Upper lobe of left lung (tissue), 6 donors: ENCODE results near the gene OAF. TPM values are rescaled to one million over a fixed set of nuclear protein-coding genes. Genes with fewer than 3 reads are reported as not detected.

Experiments used
- ATAC-seq, 2 donors: fragments of 200-7000 bp; cut with Tn5 transposase; one replicate each; pipeline ENCODE4 v1.9.1; 2022; ENCODE audit warnings: mild to moderate bottlenecking in 2 of 2, moderate library complexity in 2 of 2; ENCODE audit not compliant: low FRiP score in 2 of 2
- DNase-seq, 2 donors: peaks; one replicate each; pipeline ENCODE4 v3.0.0-alpha.2; 2019 to 2020
- H3K27ac ChIP-seq, 4 donors: fragments of 200-600 bp; sonication (generic); one replicate each; pipeline ENCODE4 v1.5.1; 2016 to 2019
- H3K27me3 ChIP-seq, 4 donors: fragments of 200-600 bp; sonication (generic); one replicate each; pipeline ENCODE4 v1.5.1; 2017 to 2019
- H3K36me3 ChIP-seq, 4 donors: fragments of 200-600 bp; sonication (generic); one replicate each; pipeline ENCODE4 v1.5.1; 2016 to 2019
- H3K4me1 ChIP-seq, 4 donors: fragments of 200-600 bp; sonication (generic); one replicate each; pipeline ENCODE4 v1.5.1; 2018 to 2019
- H3K4me3 ChIP-seq, 4 donors: fragments of 200-600 bp; sonication (generic); one replicate each; pipeline ENCODE4 v1.5.1; 2017 to 2019; ENCODE audit warnings: mild to moderate bottlenecking in 2 of 4, moderate library complexity in 1 of 4
- H3K9me3 ChIP-seq, 4 donors: fragments of 200-600 bp; sonication (generic); one replicate each; pipeline ENCODE4 v1.5.1; 2018 to 2019
- EP300 ChIP-seq, 4 donors: sonication (generic); formaldehyde crosslinking; IDR thresholded peaks; one replicate each; pipeline ENCODE4 v1.5.1; 2017; ENCODE audit warnings: antibody characterized with exemption in 4 of 4, control low read depth in 2 of 4
- POLR2A ChIP-seq, 4 donors: fragments of 450-650 bp; IDR thresholded peaks; one replicate each; pipeline ENCODE4 v1.5.1; 2016 to 2017; ENCODE audit warnings: antibody characterized with exemption in 4 of 4, mild to moderate bottlenecking in 2 of 4
- POLR2AphosphoS5 ChIP-seq, 2 donors: sonication (generic); formaldehyde crosslinking; IDR thresholded peaks; one replicate each; pipeline ENCODE4 v1.5.1; 2017; ENCODE audit warnings: antibody characterized with exemption in 2 of 2
- WGBS, 2 donors: methylation state at CpG; one replicate each; pipeline ENCODE4 v1.1.5; 2017 to 2018; 5-methylcytosine and 5-hydroxymethylcytosine counted together
- total RNA-seq, 6 donors: library from RNA; depleted of rRNA in 4 of 6; stranded (reverse); fragments of >200 nt in 4 of 6; gene quantifications; one replicate each; pipeline versions ENCODE4 v1.1.0 to v1.2.1, GENCODE V29; 2016 to 2021
- TF ChIP-seq, protein P1 (sequence below), 6 experiments: fragments of 450-650 bp in 4 of 6; fragments of 200-600 bp in 2 of 6; sonication (generic) in 2 of 6; IDR thresholded peaks; one replicate each; pipeline ENCODE4 v1.5.1; 2016 to 2019; ENCODE audit warnings: antibody characterized with exemption in 6 of 6
- donor health status: DM: no; HTN: no; CAD: no; lungs with moderate emphysema.
- donor health status: DM: no; HTN: yes; CAD: no; lungs with severe emphysema.

The OAF gene
- total RNA-seq, 6 donors from 2014 or later = 5.1 to 41.6 (median 8.7) TPM

DNA sequence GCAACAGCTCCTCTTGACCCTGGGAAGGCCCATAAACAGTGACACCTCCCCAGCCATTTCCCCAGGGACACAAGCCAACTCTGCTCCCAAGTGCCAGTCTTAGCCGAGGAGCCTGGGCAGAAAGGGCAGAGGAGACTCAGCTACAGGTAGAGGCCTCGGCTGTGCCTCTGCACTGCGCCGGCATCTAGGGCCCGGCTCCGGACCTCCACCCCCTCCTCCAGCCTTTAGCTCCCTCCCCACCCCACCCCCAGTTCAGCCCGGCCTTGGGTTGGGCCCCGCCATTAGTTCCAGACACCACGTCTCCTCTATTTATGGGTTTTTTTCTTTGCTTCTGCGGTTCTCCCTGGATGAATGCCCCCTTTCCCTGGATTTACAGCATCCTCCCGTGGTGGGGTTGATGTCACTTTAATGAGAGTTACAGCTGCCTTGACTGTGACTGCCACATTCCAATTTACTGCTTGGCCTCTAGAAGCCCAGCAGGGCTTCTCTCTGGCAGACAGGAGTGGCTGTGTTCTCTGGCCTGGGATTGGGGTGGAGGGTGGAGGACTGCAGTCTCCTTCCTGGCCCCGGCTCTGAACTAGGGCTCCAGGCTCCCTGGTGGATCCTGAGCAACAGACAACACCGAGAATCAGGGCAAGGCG, 13.5 kb upstream of the OAF start:
- no peaks in the 10 kb centered on the region for H3K27me3 ChIP-seq
- no peak overlapping the region for H3K27ac ChIP-seq
- H3K4me3 ChIP-seq = no peak overlapping the region
- H3K4me1 ChIP-seq = no peaks in the 10 kb centered on the region
- TF ChIP-seq POLR2AphosphoS5 (IDR thresholded peaks at IDR 0.05) = no peak
- TF ChIP-seq, protein P1, sequence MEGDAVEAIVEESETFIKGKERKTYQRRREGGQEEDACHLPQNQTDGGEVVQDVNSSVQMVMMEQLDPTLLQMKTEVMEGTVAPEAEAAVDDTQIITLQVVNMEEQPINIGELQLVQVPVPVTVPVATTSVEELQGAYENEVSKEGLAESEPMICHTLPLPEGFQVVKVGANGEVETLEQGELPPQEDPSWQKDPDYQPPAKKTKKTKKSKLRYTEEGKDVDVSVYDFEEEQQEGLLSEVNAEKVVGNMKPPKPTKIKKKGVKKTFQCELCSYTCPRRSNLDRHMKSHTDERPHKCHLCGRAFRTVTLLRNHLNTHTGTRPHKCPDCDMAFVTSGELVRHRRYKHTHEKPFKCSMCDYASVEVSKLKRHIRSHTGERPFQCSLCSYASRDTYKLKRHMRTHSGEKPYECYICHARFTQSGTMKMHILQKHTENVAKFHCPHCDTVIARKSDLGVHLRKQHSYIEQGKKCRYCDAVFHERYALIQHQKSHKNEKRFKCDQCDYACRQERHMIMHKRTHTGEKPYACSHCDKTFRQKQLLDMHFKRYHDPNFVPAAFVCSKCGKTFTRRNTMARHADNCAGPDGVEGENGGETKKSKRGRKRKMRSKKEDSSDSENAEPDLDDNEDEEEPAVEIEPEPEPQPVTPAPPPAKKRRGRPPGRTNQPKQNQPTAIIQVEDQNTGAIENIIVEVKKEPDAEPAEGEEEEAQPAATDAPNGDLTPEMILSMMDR (IDR thresholded peaks at IDR 0.05) = no peak
- TF ChIP-seq EP300 (IDR thresholded peaks at IDR 0.05) = no peak
- no peak for TF ChIP-seq POLR2A (IDR thresholded peaks at IDR 0.05)
- DNase-seq = no peak
- WGBS, 2 donors = 70 to 77% methylated on average over 13 to 14 of the region's 14 CpGs
- no peaks in the 10 kb centered on the region for H3K9me3 ChIP-seq
- H3K36me3 ChIP-seq = no peaks in the 10 kb centered on the region
- peak in 1 of 2 donors; percentile 85 for ATAC-seq

DNA sequence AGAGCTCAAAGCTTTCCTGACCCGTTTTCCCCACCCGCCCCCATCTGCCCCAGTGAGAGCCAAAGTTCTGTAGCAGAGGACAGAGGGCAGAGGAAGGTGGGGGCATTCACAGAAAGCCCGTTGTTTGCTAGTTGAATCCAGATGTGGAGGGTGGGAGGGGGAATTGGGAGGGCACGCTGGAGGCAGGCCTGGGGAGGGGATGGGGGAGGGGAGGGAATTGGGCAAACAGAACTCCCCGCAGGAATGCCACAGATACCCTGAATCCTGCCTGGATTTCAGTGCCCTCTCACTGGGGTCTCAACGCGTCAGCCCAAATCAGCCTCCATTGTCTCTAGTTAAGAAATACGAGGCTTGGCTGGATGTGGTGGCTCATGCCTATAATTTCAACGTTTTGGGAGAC, 12.9 kb upstream of the OAF start:
- H3K36me3 ChIP-seq = no peaks in the 10 kb centered on the region
- TF ChIP-seq POLR2AphosphoS5 (IDR thresholded peaks at IDR 0.05) (no peak), POLR2A (IDR thresholded peaks at IDR 0.05) (no peak), EP300 (IDR thresholded peaks at IDR 0.05) (no peak)
- TF ChIP-seq, protein P1 (IDR thresholded peaks at IDR 0.05) = no peak
- H3K4me3 ChIP-seq = no peak overlapping the region
- no peak overlapping the region for H3K27ac ChIP-seq
- no peaks in the 10 kb centered on the region for H3K4me1 ChIP-seq
- no peaks in the 10 kb centered on the region for H3K27me3 ChIP-seq
- WGBS, 2 donors = 68 to 71% methylated on average over 9 of the region's 9 CpGs
- no peak for DNase-seq
- no peak for ATAC-seq
- H3K9me3 ChIP-seq = no peaks in the 10 kb centered on the region

DNA sequence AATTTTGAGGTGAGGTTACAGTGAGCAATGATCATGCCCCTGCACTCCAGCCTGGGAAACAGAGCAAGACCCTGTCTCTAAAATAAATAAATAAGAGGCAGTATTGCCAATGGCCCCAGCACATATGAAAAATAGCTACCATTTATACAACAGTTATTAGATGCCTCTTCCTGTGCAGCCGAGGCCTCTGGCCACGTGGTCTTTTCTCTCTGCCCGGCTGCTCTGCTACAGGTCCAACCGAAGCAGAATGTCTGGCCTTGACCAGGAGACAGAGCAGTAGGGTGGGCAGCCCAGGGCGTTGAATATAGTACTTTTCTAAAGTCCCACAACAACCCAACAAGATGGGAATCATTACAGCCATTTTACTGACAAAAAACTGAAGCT, 12.4 kb upstream of the OAF start:
- no peaks in the 10 kb centered on the region for H3K27me3 ChIP-seq
- no peaks in the 10 kb centered on the region for H3K9me3 ChIP-seq
- H3K36me3 ChIP-seq = no peaks in the 10 kb centered on the region
- no peak for ATAC-seq
- H3K27ac ChIP-seq = no peak overlapping the region
- no peak overlapping the region for H3K4me3 ChIP-seq
- TF ChIP-seq EP300 (IDR thresholded peaks at IDR 0.05) (no peak), POLR2AphosphoS5 (IDR thresholded peaks at IDR 0.05) (no peak)
- TF ChIP-seq, protein P1 (IDR thresholded peaks at IDR 0.05) = no peak
- H3K4me1 ChIP-seq = no peaks in the 10 kb centered on the region
- DNase-seq = no peak
- 64 to 78% methylated on average over 5 of the region's 5 CpGs for WGBS, 2 donors

GRCh38 chr11:120198787-120199469, 11.9 kb upstream of the OAF start:
- Histone ChIP-seq H3K4me3 (no peak overlapping the region), H3K4me1 (no peaks in the 10 kb centered on the region), H3K9me3 (no peaks in the 10 kb centered on the region), H3K27me3 (no peaks in the 10 kb centered on the region), H3K36me3 (no peaks in the 10 kb centered on the region), H3K27ac (no peak overlapping the region)
- no peak for DNase-seq
- 86 to 88% methylated on average over 4 to 9 of the region's 9 CpGs for WGBS, 2 donors
- TF ChIP-seq, protein P1 (IDR thresholded peaks at IDR 0.05) = no peak
- TF ChIP-seq POLR2AphosphoS5 (IDR thresholded peaks at IDR 0.05) = no peak
- no peak for TF ChIP-seq EP300 (IDR thresholded peaks at IDR 0.05)
- TF ChIP-seq POLR2A (IDR thresholded peaks at IDR 0.05) = no peak
- no peak for ATAC-seq

- Histone ChIP-seq H3K27me3 (no peaks in the 10 kb centered on the region), H3K27ac (no peak overlapping the region), H3K4me1 (no peaks in the 10 kb centered on the region), H3K36me3 (no peaks in the 10 kb centered on the region), H3K9me3 (no peaks in the 10 kb centered on the region), H3K4me3 (no peak overlapping the region)
- DNase-seq = no peak
- TF ChIP-seq, protein P1 (IDR thresholded peaks at IDR 0.05) = no peak
- no peak for TF ChIP-seq EP300 (IDR thresholded peaks at IDR 0.05)
- TF ChIP-seq POLR2A (IDR thresholded peaks at IDR 0.05) = no peak
- TF ChIP-seq POLR2AphosphoS5 (IDR thresholded peaks at IDR 0.05) = no peak
- ATAC-seq = no peak
- 83 to 86% methylated on average over 8 to 9 of the region's 9 CpGs for WGBS, 2 donors
Measured at GRCh38 chr11:120199613-120200012, 11.2 kb upstream of the OAF start.
